Naive thymus-derived CD4-positive, alpha-beta T cell (primary cell): ENCODE data around the gene TRABD2A. TPM values are rescaled to one million over a fixed set of nuclear protein-coding genes. Genes with fewer than 3 reads are reported as not detected.

Experiments used
- ATAC-seq: fragments of 150-1000 bp; cut with Tn5 transposase; 2 replicates; pipeline ENCODE4 v1.10.0; 2021; ENCODE audit warnings: mild to moderate bottlenecking, moderate library complexity
- CTCF ChIA-PET: fragments of 350-600 bp; sonication (Branson Sonifier 250); formaldehyde crosslinking; loops from one replicate; lab custom pipeline; 2021; ENCODE audit warnings: antibody characterized with exemption; lab: Charles Lee
- POLR2A ChIA-PET: fragments of 350-600 bp; sonication (Branson Sonifier 250); formaldehyde crosslinking; loops from one replicate; lab custom pipeline; 2021; ENCODE audit warnings: antibody characterized with exemption, inconsistent platforms; lab: Charles Lee
- DNase-seq, 9 donors: peaks; one replicate each; pipeline versions ENCODE4 v3.0.0 to v3.0.0-alpha.2; 2020 to 2022; ENCODE audit warnings: mixed read lengths in 1 of 9
- H3K27ac ChIP-seq: one replicate; pipeline ENCODE4 v1.7.0; 2013; ENCODE audit warnings: mild to moderate bottlenecking, low read depth, low read length, moderate library complexity
- H3K27me3 ChIP-seq, 2 donors: one replicate each; pipeline ENCODE4 v1.7.0; 2013; ENCODE audit warnings: low read length in 2 of 2, mild to moderate bottlenecking in 2 of 2, moderate library complexity in 2 of 2; ENCODE audit not compliant: control insufficient read depth in 2 of 2, insufficient read depth in 2 of 2
- H3K36me3 ChIP-seq, 3 experiments: 1 replicate in 2 of 3; 2 replicates in 1 of 3; pipeline ENCODE4 v1.7.0; 2013; ENCODE audit warnings: low read length in 3 of 3, mild to moderate bottlenecking in 3 of 3, moderate library complexity in 1 of 3; ENCODE audit not compliant: insufficient read depth in 3 of 3, control insufficient read depth in 2 of 3
- H3K4me1 ChIP-seq, 2 donors: one replicate each; pipeline ENCODE4 v1.7.0; 2013; ENCODE audit warnings: low read length in 2 of 2, mild to moderate bottlenecking in 2 of 2, moderate library complexity in 1 of 2; ENCODE audit not compliant: control insufficient read depth in 2 of 2, insufficient read depth in 2 of 2
- H3K4me3 ChIP-seq: 2 replicates; pipeline ENCODE4 v1.7.0; 2013; ENCODE audit warnings: mild to moderate bottlenecking, low read length
- H3K9me3 ChIP-seq, 3 experiments: 1 replicate in 2 of 3; 2 replicates in 1 of 3; pipeline ENCODE4 v1.7.0; 2013; ENCODE audit warnings: low read length in 3 of 3; ENCODE audit not compliant: control insufficient read depth in 2 of 3
- H3K27ac Mint-ChIP-seq, 9 donors: one replicate each; pipeline ENCODE4 v1.8.0; 2020 to 2022; ENCODE audit warnings: mixed read lengths in 9 of 9, mild to moderate bottlenecking in 8 of 9, moderate library complexity in 5 of 9, inconsistent platforms in 2 of 9
- H3K27me3 Mint-ChIP-seq, 5 donors: one replicate each; pipeline ENCODE4 v1.8.0; 2021 to 2022; ENCODE audit warnings: mixed read lengths in 5 of 5, mild to moderate bottlenecking in 1 of 5
- H3K36me3 Mint-ChIP-seq, 5 donors: one replicate each; pipeline ENCODE4 v1.8.0; 2020 to 2022; ENCODE audit warnings: mixed read lengths in 5 of 5, mild to moderate bottlenecking in 3 of 5, inconsistent platforms in 1 of 5
- H3K4me1 Mint-ChIP-seq, 7 donors: one replicate each; pipeline ENCODE4 v1.8.0; 2020 to 2022; ENCODE audit warnings: mixed read lengths in 7 of 7, mild to moderate bottlenecking in 3 of 7, inconsistent platforms in 1 of 7
- H3K4me3 Mint-ChIP-seq, 10 donors: one replicate each; pipeline ENCODE4 v1.8.0; 2020 to 2022; ENCODE audit warnings: mild to moderate bottlenecking in 10 of 10, mixed read lengths in 10 of 10, moderate library complexity in 6 of 10, inconsistent platforms in 2 of 10
- H3K9me3 Mint-ChIP-seq, 11 donors: one replicate each; pipeline ENCODE4 v1.8.0; 2020 to 2022; ENCODE audit warnings: mixed read lengths in 11 of 11, mild to moderate bottlenecking in 4 of 11, inconsistent platforms in 1 of 11, moderate library complexity in 1 of 11
- intact Hi-C, 2 donors: fragments of 100-400 bp; cut with micrococcal nuclease; formaldehyde crosslinking; loops; one replicate each; pipeline ENCODE4 v1.15.1; 2023
- polyA plus RNA-seq, 2 donors: library from polyadenylated mRNA; unstranded; fragments of 300-500 nt; fragmentation: Illumina TruSeq; gene quantifications; one replicate each; pipeline ENCODE4 v1.2.3, GENCODE V29; 2021
- total RNA-seq, 6 experiments: library from RNA in 5 of 6; stranded (reverse) in 5 of 6; gene quantifications; 1 replicate in 5 of 6; 2 replicates in 1 of 6; pipeline ENCODE4 v1.2.3 and lab custom pipeline; 2021 to 2026

TRABD2A gene
- total and polyA plus RNA-seq, 7 experiments from 2014 or later: 75.0 to 288 (median 182) TPM

- peaks cover 0 to 6% (median 0%) of the 10 kb centered on the region in 3 experiments for H3K9me3 ChIP-seq
- peaks cover 0 to 21% (median 7%) of the 10 kb centered on the region in 11 donors for H3K9me3 Mint-ChIP-seq
- ATAC-seq (peak; percentile 48), DNase-seq (peak in 8 of 9 donors; percentile 44 to 80 (median 72))
- ChIA-PET POLR2A (interaction anchor here (0.6 to 16.2 kb wide), 31 partner anchors 9 to 420 kb away, joined by 3 to 617 read pairs (median 5); partner anchors contain the start of genes TGOLN2 and TRABD2A), CTCF (interaction anchor here (0.7 to 5.8 kb wide), 10 partner anchors 9 to 69 kb away, joined by 3 to 87 read pairs (median 4); no protein-coding TSS in a partner anchor)
- peak overlapping the region; percentile 89 for H3K4me3 ChIP-seq
- H3K27me3 Mint-ChIP-seq: peaks cover 0 to 2% (median 0%) of the 10 kb centered on the region in 5 donors
- peaks cover 4 to 57% (median 17%) of the 10 kb centered on the region in 5 donors for H3K36me3 Mint-ChIP-seq
- peak overlapping the region; percentile 81 for H3K27ac ChIP-seq
- H3K36me3 ChIP-seq: peaks cover 0 to 11% (median 0%) of the 10 kb centered on the region in 3 experiments
- peaks cover 40 to 72% (median 59%) of the 10 kb centered on the region in 7 donors for H3K4me1 Mint-ChIP-seq
- H3K4me3 Mint-ChIP-seq: peak overlapping the region; percentile 90 to 98 (median 95)
- peak overlapping the region; percentile 89 to 99 (median 92) for H3K27ac Mint-ChIP-seq
- H3K27me3 ChIP-seq: no peaks in the 10 kb centered on the region
- H3K4me1 ChIP-seq: peaks cover 30 to 34% of the 10 kb centered on the region in 2 donors
- intact Hi-C loops: loop anchor here (1.0 to 5.0 kb wide), 5 partner anchors 9 to 412 kb away; no protein-coding TSS in a partner anchor
Measured at GRCh38 chr2:84906900-84907714, 26.2 kb upstream of the TRABD2A start.

GRCh38 chr2:84906108-84906899 is 25.4 kb upstream of the TRABD2A start:
- H3K36me3 ChIP-seq: peaks cover 0 to 11% (median 0%) of the 10 kb centered on the region in 3 experiments
- Mint-ChIP-seq H3K27me3 (peaks cover 0 to 2% (median 0%) of the 10 kb centered on the region in 5 donors), H3K4me3 (peak overlapping the region; percentile 90 to 98 (median 95)), H3K36me3 (peaks cover 4 to 61% (median 17%) of the 10 kb centered on the region in 5 donors), H3K27ac (peak overlapping the region; percentile 89 to 99 (median 92)), H3K4me1 (peaks cover 39 to 71% (median 61%) of the 10 kb centered on the region in 7 donors), H3K9me3 (peaks cover 0 to 21% (median 7%) of the 10 kb centered on the region in 11 donors)
- intact Hi-C loops: loop anchor here in 1 of 2 donors (5.0 kb wide), 1 partner anchor 59 kb away; no protein-coding TSS in a partner anchor
- peak in 6 of 9 donors; percentile 7 to 82 (median 33) for DNase-seq
- no peak for ATAC-seq
- H3K4me1 ChIP-seq: peaks cover 30 to 34% of the 10 kb centered on the region in 2 donors
- H3K27ac ChIP-seq: peak overlapping the region; percentile 81
- ChIA-PET CTCF (interaction anchor here (0.7 to 5.8 kb wide), 9 partner anchors 8 to 68 kb away, joined by 3 to 87 read pairs (median 4); no protein-coding TSS in a partner anchor), POLR2A (interaction anchor here (0.6 to 16.2 kb wide), 36 partner anchors 8 to 422 kb away, joined by 3 to 617 read pairs (median 5); partner anchors contain the start of genes TGOLN2 and TRABD2A)
- no peaks in the 10 kb centered on the region for H3K27me3 ChIP-seq
- peak overlapping the region; percentile 89 for H3K4me3 ChIP-seq
- peaks cover 0 to 6% (median 0%) of the 10 kb centered on the region in 3 experiments for H3K9me3 ChIP-seq

- H3K27ac Mint-ChIP-seq: peak within 1 kb of the TSS; percentile 89 to 99 (median 96)
- Histone ChIP-seq H3K4me3 (peak within 1 kb of the TSS; percentile 89), H3K4me1 (peaks cover 30 to 34% of the 10 kb centered on the region in 2 donors), H3K27ac (peak within 1 kb of the TSS; percentile 81), H3K27me3 (no peaks in the 10 kb centered on the region), H3K9me3 (peaks cover 0 to 6% (median 0%) of the 10 kb centered on the region in 3 experiments), H3K36me3 (peaks cover 0 to 11% (median 0%) of the 10 kb centered on the region in 3 experiments)
- peaks cover 0 to 21% (median 7%) of the 10 kb centered on the region in 11 donors for H3K9me3 Mint-ChIP-seq
- ChIA-PET POLR2A (interaction anchor here (0.6 to 16.2 kb wide), 22 partner anchors 7 to 447 kb away, joined by 3 to 617 read pairs (median 12); partner anchors contain the start of genes SUCLG1, TGOLN2 and TRABD2A), CTCF (interaction anchor here (1.2 to 5.8 kb wide), 8 partner anchors 10 to 40 kb away, joined by 3 to 87 read pairs (median 6); partner anchors contain the start of gene TRABD2A)
- H3K36me3 Mint-ChIP-seq: peaks cover 4 to 61% (median 17%) of the 10 kb centered on the region in 5 donors
- peaks cover 39 to 73% (median 67%) of the 10 kb centered on the region in 7 donors for H3K4me1 Mint-ChIP-seq
- intact Hi-C loops: loop anchor here (1.0 to 5.0 kb wide), 10 partner anchors 11 to 389 kb away; partner anchors contain the start of genes DNAH6 (in 1 of the 2), KCMF1 (in 1 of the 2) and TRABD2A (in 1 of the 2)
- DNase-seq: peak; percentile 87 to 98 (median 94)
- ATAC-seq: peak; percentile 88
- H3K4me3 Mint-ChIP-seq: peak within 1 kb of the TSS; percentile 90 to 98 (median 95)
- H3K27me3 Mint-ChIP-seq: peaks cover 0 to 2% (median 0%) of the 10 kb centered on the region in 5 donors
Measured at GRCh38 chr2:84905181-84906107, 24.6 kb upstream of the TRABD2A start, which contains the start of gene TMSB10. TSS of gene TMSB10 (plus strand) at chr2:84905656.

- Histone ChIP-seq H3K4me1 (peaks cover 30 to 35% of the 10 kb centered on the region in 2 donors), H3K36me3 (peaks cover 0 to 11% (median 0%) of the 10 kb centered on the region in 3 experiments), H3K4me3 (peak overlapping the region; percentile 89), H3K9me3 (peaks cover 0 to 6% (median 0%) of the 10 kb centered on the region in 3 experiments), H3K27ac (peak overlapping the region; percentile 81), H3K27me3 (no peaks in the 10 kb centered on the region)
- ChIA-PET CTCF (interaction anchor here (0.9 to 5.8 kb wide), 7 partner anchors 10 to 40 kb away, joined by 3 to 87 read pairs (median 4); partner anchors contain the start of gene TRABD2A), POLR2A (interaction anchor here (1.0 to 16.2 kb wide), 15 partner anchors 10 to 446 kb away, joined by 3 to 617 read pairs (median 13); partner anchors contain the start of genes SUCLG1, TGOLN2 and TRABD2A)
- peak overlapping the region; percentile 89 to 99 (median 95) for H3K27ac Mint-ChIP-seq
- DNase-seq (peak in 7 of 9 donors; percentile 37 to 64 (median 56)), ATAC-seq (no peak)
- H3K4me3 Mint-ChIP-seq: peak overlapping the region; percentile 89 to 98 (median 94)
- intact Hi-C loops: loop anchor here (1.0 to 5.0 kb wide), 10 partner anchors 10 to 388 kb away; partner anchors contain the start of genes DNAH6 (in 1 of the 2), KCMF1 (in 1 of the 2) and TRABD2A (in 1 of the 2)
- peaks cover 36 to 73% (median 67%) of the 10 kb centered on the region in 7 donors for H3K4me1 Mint-ChIP-seq
- H3K9me3 Mint-ChIP-seq: peaks cover 0 to 20% (median 5%) of the 10 kb centered on the region in 11 donors
- H3K36me3 Mint-ChIP-seq: peaks cover under 1 to 55% (median 14%) of the 10 kb centered on the region in 5 donors
- peaks cover 0 to 2% (median 0%) of the 10 kb centered on the region in 5 donors for H3K27me3 Mint-ChIP-seq
Measured at GRCh38 chr2:84904717-84905174, 23.9 kb upstream of the TRABD2A start.
